ENCODE results near the gene GRIK4. TPM values are rescaled to one million over a fixed set of nuclear protein-coding genes. Genes with fewer than 3 reads are reported as not detected.

GRIK4 gene
- total RNA-seq, 2 experiments from 2014 or later, result 0.08 TPM; not detected in 1

- ChIA-PET POLR2A (no interaction called here), CTCF (no interaction called here)
Measured at GRCh38 chr11:120543521-120544215, 32.1 kb downstream of the GRIK4 start.

GRCh38 chr11:120545813-120546212 is 34.3 kb downstream of the GRIK4 start:
- POLR2A ChIA-PET, result no interaction called here
- CTCF ChIA-PET, result no interaction called here

- CTCF ChIA-PET, result no interaction called here
- POLR2A ChIA-PET, result no interaction called here
Measured at GRCh38 chr11:120546312-120547205, 35.0 kb downstream of the GRIK4 start.

- POLR2A ChIA-PET, result no interaction called here
- CTCF ChIA-PET, result no interaction called here
Measured at GRCh38 chr11:120547316-120547715, 35.8 kb downstream of the GRIK4 start.

GRCh38 chr11:120547811-120548681 is 36.5 kb downstream of the GRIK4 start:
- ChIA-PET POLR2A (no interaction called here), CTCF (no interaction called here)

- CTCF ChIA-PET, result no interaction called here
- POLR2A ChIA-PET, result no interaction called here
Measured at GRCh38 chr11:120548682-120549209, 37.2 kb downstream of the GRIK4 start.

GRCh38 chr11:120549346-120549745 is 37.8 kb downstream of the GRIK4 start:
- POLR2A ChIA-PET, result no interaction called here
- CTCF ChIA-PET, result no interaction called here

- ChIA-PET POLR2A (no interaction called here), CTCF (no interaction called here)
Measured at GRCh38 chr11:120550007-120550406, 38.5 kb downstream of the GRIK4 start.

GRCh38 chr11:120551191-120551590 is 39.6 kb downstream of the GRIK4 start:
- ChIA-PET POLR2A (no interaction called here), CTCF (no interaction called here)

- ChIA-PET CTCF (no interaction called here), POLR2A (interaction anchor here (0.7 kb wide), 1 partner anchor 419 kb away, joined by 3 read pairs; no protein-coding TSS in a partner anchor)
Measured at GRCh38 chr11:120554766-120555432, 43.4 kb downstream of the GRIK4 start.

GRCh38 chr11:120555433-120555773 is 43.9 kb downstream of the GRIK4 start:
- ChIA-PET CTCF (no interaction called here), POLR2A (no interaction called here)

GRCh38 chr11:120556797-120557196 is 45.2 kb downstream of the GRIK4 start:
- POLR2A ChIA-PET, result no interaction called here
- CTCF ChIA-PET, result no interaction called here

- CTCF ChIA-PET, result no interaction called here
- POLR2A ChIA-PET, result no interaction called here
Measured at GRCh38 chr11:120558744-120559431, 47.3 kb downstream of the GRIK4 start.

- ChIA-PET POLR2A (no interaction called here), CTCF (no interaction called here)
Measured at GRCh38 chr11:120561286-120561685, 49.7 kb downstream of the GRIK4 start.

- CTCF ChIA-PET, result no interaction called here
- POLR2A ChIA-PET, result no interaction called here
Measured at GRCh38 chr11:120562806-120563425, 51.4 kb downstream of the GRIK4 start.

- ChIA-PET CTCF (no interaction called here), POLR2A (no interaction called here)
Measured at GRCh38 chr11:120563703-120564572, 52.4 kb downstream of the GRIK4 start.

- CTCF ChIA-PET, result no interaction called here
Measured at GRCh38 chr11:120564573-120565311, 53.2 kb downstream of the GRIK4 start.

More at GRCh38 chr11:120564573-120565311, 53.2 kb downstream of the GRIK4 start:
- POLR2A ChIA-PET, result no interaction called here
